DND-41 (cell line): ENCODE results near the gene HTD2.

Source experiments
- CTCF ChIP-seq: IDR thresholded peaks from 2 replicates; pipeline ENCODE4 v1.5.1; 2012; ENCODE audit warnings: borderline replicate concordance, low read length, moderate library complexity, mild to moderate bottlenecking; ENCODE audit not compliant: poor library complexity, severe bottlenecking; ENCODE audit errors: extremely low read depth
- EZH2 ChIP-seq: IDR thresholded peaks from 3 replicates; pipeline ENCODE4 v1.6.1; 2012; ENCODE audit warnings: borderline replicate concordance, low read depth, mild to moderate bottlenecking, moderate library complexity, low read length, inconsistent platforms; ENCODE audit not compliant: severe bottlenecking

- TF ChIP-seq CTCF (no peak), EZH2 (no peak)
These were observed 10.1 kb upstream of the HTD2 start for GRCh38 chr3:58296269-58296668.
